SK-N-SH treated with all-trans-retinoic acid at 6 μM for 48 hours (cell line): ENCODE measurements around the gene PTPRD.

Experiments used
- ATAC-seq: fragments of 200-7000 bp; cut with Tn5 transposase; 3 replicates; pipeline ENCODE4 v1.9.1; 2020; ENCODE audit warnings: mild to moderate bottlenecking, moderate library complexity
- ARNTL ChIP-seq: fragments of 450-650 bp; formaldehyde crosslinking; IDR thresholded peaks from 2 replicates; pipeline ENCODE4 v1.5.0; 2020; ENCODE audit warnings: low read depth, mild to moderate bottlenecking, moderate library complexity, borderline replicate concordance
- BACH2 ChIP-seq: fragments of 250-450 bp; sonication (Bioruptor Pico); IDR thresholded peaks from 2 replicates; pipeline ENCODE4 v1.9.0; 2021; ENCODE audit warnings: mild to moderate bottlenecking, borderline replicate concordance
- CREB5 ChIP-seq: fragments of 250-450 bp; sonication (Bioruptor Pico); IDR thresholded peaks from 2 replicates; pipeline ENCODE4 v1.5.1; 2020; ENCODE audit warnings: low read depth, mild to moderate bottlenecking, moderate library complexity
- CSDC2 ChIP-seq: fragments of 250-450 bp; sonication (Bioruptor Pico); IDR thresholded peaks from 2 replicates; pipeline ENCODE4 v1.5.0; 2020; ENCODE audit warnings: mild to moderate bottlenecking, moderate library complexity
- CSRNP3 ChIP-seq: fragments of 250-450 bp; sonication (Bioruptor Pico); IDR thresholded peaks from 2 replicates; pipeline ENCODE4 v1.5.1; 2021; ENCODE audit warnings: mild to moderate bottlenecking, moderate library complexity
- ESRRG ChIP-seq: fragments of 250-450 bp; sonication (Bioruptor Pico); IDR thresholded peaks from 2 replicates; pipeline ENCODE4 v1.6.1; 2021; ENCODE audit warnings: mild to moderate bottlenecking
- GLIS3 ChIP-seq: fragments of 250-450 bp; sonication (Bioruptor Pico); IDR thresholded peaks from 2 replicates; pipeline ENCODE4 v1.5.0; 2020; ENCODE audit warnings: mild to moderate bottlenecking, moderate library complexity
- OSR1 ChIP-seq: fragments of 250-450 bp; sonication (Bioruptor Pico); IDR thresholded peaks from 2 replicates; pipeline ENCODE4 v1.8.0; 2022; ENCODE audit warnings: moderate library complexity, mild to moderate bottlenecking, inconsistent platforms
- PATZ1 ChIP-seq: fragments of 250-450 bp; sonication (Bioruptor Pico); IDR thresholded peaks from 2 replicates; pipeline ENCODE4 v1.8.0; 2020; ENCODE audit warnings: mild to moderate bottlenecking, moderate library complexity, borderline replicate concordance
- POU6F1 ChIP-seq: fragments of 250-450 bp; sonication (Bioruptor Pico); IDR thresholded peaks from 2 replicates; pipeline ENCODE4 v1.8.0; 2021; ENCODE audit warnings: low read depth, mild to moderate bottlenecking, moderate library complexity, borderline replicate concordance
- PPARA ChIP-seq: fragments of 250-450 bp; sonication (Bioruptor Pico); IDR thresholded peaks from 2 replicates; pipeline ENCODE4 v1.5.0; 2020; ENCODE audit warnings: mild to moderate bottlenecking, borderline replicate concordance
- RARB ChIP-seq: fragments of 250-450 bp; sonication (Bioruptor Pico); IDR thresholded peaks from 2 replicates; pipeline ENCODE4 v1.8.0; 2021; ENCODE audit warnings: mild to moderate bottlenecking, moderate library complexity
- SNAI2 ChIP-seq: fragments of 250-450 bp; sonication (Bioruptor Pico); IDR thresholded peaks from 2 replicates; pipeline ENCODE4 v1.5.0; 2020; ENCODE audit warnings: mild to moderate bottlenecking, moderate library complexity
- TCF4 ChIP-seq: fragments of 250-450 bp; sonication (Bioruptor Pico); IDR thresholded peaks from 2 replicates; pipeline ENCODE4 v1.8.0; 2021; ENCODE audit warnings: mild to moderate bottlenecking, moderate library complexity, borderline replicate concordance
- TOX ChIP-seq: fragments of 250-450 bp; sonication (Bioruptor Pico); IDR thresholded peaks from 2 replicates; pipeline ENCODE4 v1.8.0; 2021; ENCODE audit warnings: mild to moderate bottlenecking, moderate library complexity, borderline replicate concordance
- TSHZ2 ChIP-seq: fragments of 250-450 bp; sonication (Bioruptor Pico); IDR thresholded peaks from 2 replicates; pipeline ENCODE4 v1.5.0; 2020; ENCODE audit warnings: mild to moderate bottlenecking, moderate library complexity
- ZFP30 ChIP-seq: fragments of 450-650 bp; formaldehyde crosslinking; IDR thresholded peaks from 2 replicates; pipeline ENCODE4 v1.5.0; 2022; ENCODE audit warnings: mild to moderate bottlenecking, moderate library complexity
- ZNF565 ChIP-seq: fragments of 450-650 bp; formaldehyde crosslinking; conservative IDR thresholded peaks from 2 replicates; pipeline ENCODE4 v1.5.0; 2020; ENCODE audit warnings: low read depth, mild to moderate bottlenecking, moderate library complexity
- ZNF70 ChIP-seq: fragments of 450-650 bp; formaldehyde crosslinking; IDR thresholded peaks from 2 replicates; pipeline ENCODE4 v1.5.0; 2020; ENCODE audit warnings: mild to moderate bottlenecking, moderate library complexity
- ZNF8 ChIP-seq: fragments of 450-650 bp; formaldehyde crosslinking; IDR thresholded peaks from 2 replicates; pipeline ENCODE4 v1.5.0; 2020; ENCODE audit warnings: mild to moderate bottlenecking, moderate library complexity

The PTPRD gene

GRCh38 chr9:8567963-8568579, 2044.7 kb downstream of the PTPRD start:
- ATAC-seq, result no peak
- TF ChIP-seq ARNTL (CRISPR knock-in tag), result no peak
- TF ChIP-seq TOX, result no peak
- no peak for TF ChIP-seq TCF4 (CRISPR knock-in tag)
- no peak for TF ChIP-seq ZNF565
- no peak for TF ChIP-seq CSRNP3 (CRISPR knock-in tag)
- no peak for TF ChIP-seq SNAI2 (CRISPR knock-in tag)
- no peak for TF ChIP-seq ZNF70 (CRISPR knock-in tag)
- TF ChIP-seq TSHZ2 (CRISPR knock-in tag), result no peak
- TF ChIP-seq BACH2 (CRISPR knock-in tag), result no peak
- TF ChIP-seq GLIS3, result no peak
- TF ChIP-seq PATZ1 (CRISPR knock-in tag), result no peak
- TF ChIP-seq ZFP30 (CRISPR knock-in tag), result no peak
- no peak for TF ChIP-seq PPARA (CRISPR knock-in tag)

- no peak for TF ChIP-seq ZNF565
- TF ChIP-seq ARNTL (CRISPR knock-in tag), result no peak
- no peak for TF ChIP-seq BACH2 (CRISPR knock-in tag)
- TF ChIP-seq ZNF8, result no peak
- TF ChIP-seq ESRRG (CRISPR knock-in tag), result no peak
- TF ChIP-seq TOX, result no peak
- TF ChIP-seq PATZ1 (CRISPR knock-in tag), result no peak
- TF ChIP-seq RARB (CRISPR knock-in tag), result no peak
- TF ChIP-seq SNAI2 (CRISPR knock-in tag), result no peak
- no peak for TF ChIP-seq POU6F1
- no peak for TF ChIP-seq CSRNP3 (CRISPR knock-in tag)
- no peak for TF ChIP-seq CSDC2 (CRISPR knock-in tag)
- TF ChIP-seq OSR1, result no peak
- no peak for TF ChIP-seq ZNF70 (CRISPR knock-in tag)
- no peak for TF ChIP-seq TSHZ2 (CRISPR knock-in tag)
- TF ChIP-seq CREB5 (CRISPR knock-in tag), result no peak
- ATAC-seq, result no peak
These were observed 2047.8 kb downstream of the PTPRD start for GRCh38 chr9:8564960-8565359.
